H9 (cell line): Measurements from ENCODE around the gene NFE2L3. TPM values are rescaled to one million over a fixed set of nuclear protein-coding genes. Genes with fewer than 3 reads are reported as not detected.
"Not testable (repeated sequence)": the region's sequence is repeated elsewhere in the genome, so short reads cannot be mapped to it uniquely, and the experiment has no call there.

ENCODE experiments used
- DNase-seq: peaks from one replicate; pipeline ENCODE4 v3.0.0-alpha.2; 2017
- H2AFZ ChIP-seq: one replicate; pipeline ENCODE4 v1.6.1; 2013; ENCODE audit warnings: mild to moderate bottlenecking, low read length, control low read depth, moderate library complexity
- H2AK5ac ChIP-seq: 2 replicates; pipeline ENCODE4 v1.6.1; 2013; ENCODE audit warnings: low read length, control low read depth, mixed read lengths; ENCODE audit not compliant: insufficient read length
- H2BK120ac ChIP-seq: one replicate; pipeline ENCODE4 v1.6.1; 2013; ENCODE audit warnings: low read depth, mild to moderate bottlenecking, low read length, control low read depth, inconsistent platforms; ENCODE audit not compliant: poor library complexity, severe bottlenecking
- H2BK12ac ChIP-seq: 2 replicates; pipeline ENCODE4 v1.6.1; 2013; ENCODE audit warnings: low read length, control low read depth, mixed read lengths, low read depth; ENCODE audit not compliant: insufficient read length
- H2BK15ac ChIP-seq: 2 replicates; pipeline ENCODE4 v1.6.1; 2013; ENCODE audit warnings: low read depth, low read length, control low read depth
- H2BK20ac ChIP-seq: one replicate; pipeline ENCODE4 v1.6.1; 2013; ENCODE audit warnings: low read depth, mild to moderate bottlenecking, low read length, control low read depth, inconsistent platforms; ENCODE audit not compliant: poor library complexity, severe bottlenecking
- H2BK5ac ChIP-seq: 2 replicates; pipeline ENCODE4 v1.6.1; 2013; ENCODE audit warnings: low read length, control low read depth, mixed read lengths; ENCODE audit not compliant: insufficient read length
- H3K14ac ChIP-seq: 2 replicates; pipeline ENCODE4 v1.6.1; 2013; ENCODE audit warnings: low read length, control low read depth; ENCODE audit not compliant: insufficient read depth
- H3K18ac ChIP-seq: 2 replicates; pipeline ENCODE4 v1.6.1; 2013; ENCODE audit warnings: low read depth, mild to moderate bottlenecking, mixed read lengths, low read length, control low read depth; ENCODE audit not compliant: insufficient read length
- H3K23ac ChIP-seq: 2 replicates; pipeline ENCODE4 v1.6.1; 2013; ENCODE audit warnings: low read length, control low read depth, mixed read lengths, low read depth; ENCODE audit not compliant: insufficient read length
- H3K23me2 ChIP-seq: 2 replicates; pipeline ENCODE4 v1.6.1; 2013; ENCODE audit warnings: low read depth, mild to moderate bottlenecking, mixed read lengths, low read length, control low read depth; ENCODE audit not compliant: insufficient read length, poor library complexity, severe bottlenecking
- H3K27ac ChIP-seq: 2 replicates; pipeline ENCODE4 v1.5.1; 2013; ENCODE audit warnings: low read length, control low read depth, mixed read lengths, low read depth; ENCODE audit not compliant: insufficient read length
- H3K27me3 ChIP-seq: 2 replicates; pipeline ENCODE4 v1.6.1; 2013; ENCODE audit warnings: low read length, control low read depth, inconsistent platforms; ENCODE audit not compliant: insufficient read depth
- H3K4ac ChIP-seq: 2 replicates; pipeline ENCODE4 v1.6.1; 2013; ENCODE audit warnings: low read depth, mild to moderate bottlenecking, control low read depth, inconsistent platforms, low read length, moderate library complexity
- H3K4me1 ChIP-seq: 2 replicates; pipeline ENCODE4 v1.6.1; 2013; ENCODE audit warnings: low read length, control low read depth, inconsistent platforms; ENCODE audit not compliant: insufficient read depth
- H3K4me2 ChIP-seq: 2 replicates; pipeline ENCODE4 v1.6.1; 2013; ENCODE audit warnings: low read length, control low read depth, mixed read lengths; ENCODE audit not compliant: insufficient read length, insufficient read depth
- H3K56ac ChIP-seq: 2 replicates; pipeline ENCODE4 v1.6.1; 2013; ENCODE audit warnings: low read depth, mild to moderate bottlenecking, mixed read lengths, low read length, control low read depth; ENCODE audit not compliant: insufficient read length
- H3K79me1 ChIP-seq: 2 replicates; pipeline ENCODE4 v1.6.1; 2013; ENCODE audit warnings: low read depth, mild to moderate bottlenecking, moderate library complexity, low read length, control low read depth, inconsistent platforms; ENCODE audit not compliant: insufficient read depth, poor library complexity, severe bottlenecking
- H3K79me2 ChIP-seq: 2 replicates; pipeline ENCODE4 v1.6.1; 2013; ENCODE audit warnings: low read length, control low read depth, inconsistent platforms; ENCODE audit not compliant: insufficient read depth
- H3K9ac ChIP-seq: 2 replicates; pipeline ENCODE4 v1.6.1; 2013; ENCODE audit warnings: low read length, control low read depth, mixed read lengths; ENCODE audit not compliant: insufficient read length; ENCODE audit errors: extremely low read depth
- H3K9me3 ChIP-seq: one replicate; pipeline ENCODE4 v1.6.1; 2013; ENCODE audit warnings: low read depth, low read length, inconsistent platforms; ENCODE audit not compliant: control insufficient read depth
- H3T11ph ChIP-seq: one replicate; pipeline ENCODE4 v1.6.1; 2013; ENCODE audit warnings: mild to moderate bottlenecking, low read length, control low read depth, inconsistent platforms
- H4K20me1 ChIP-seq: one replicate; pipeline ENCODE4 v1.6.1; 2013; ENCODE audit not compliant: control insufficient read depth, insufficient read length, insufficient read depth
- H4K5ac ChIP-seq: 2 replicates; pipeline ENCODE4 v1.6.1; 2013; ENCODE audit warnings: low read depth, mild to moderate bottlenecking, mixed read lengths, low read length, control low read depth; ENCODE audit not compliant: insufficient read length
- H4K8ac ChIP-seq: replicated peaks from 2 replicates; pipeline ENCODE4 v1.6.1; 2013; ENCODE audit warnings: low read length, control low read depth, mixed read lengths, low read depth; ENCODE audit not compliant: insufficient read length
- H4K91ac ChIP-seq: 2 replicates; pipeline ENCODE4 v1.6.1; 2013; ENCODE audit warnings: low read depth, mild to moderate bottlenecking, moderate library complexity, mixed read lengths, low read length, control low read depth; ENCODE audit not compliant: insufficient read length
- H3K27ac Mint-ChIP-seq, 3 experiments: 2 replicates in 2 of 3; 3 replicates in 1 of 3; pipeline ENCODE4 v1.8.0; 2020 to 2021; ENCODE audit warnings: mixed read lengths in 3 of 3, mild to moderate bottlenecking in 1 of 3, moderate library complexity in 1 of 3
- H3K27me3 Mint-ChIP-seq: 2 replicates; pipeline ENCODE4 v1.8.0; 2021; ENCODE audit warnings: low read depth, mild to moderate bottlenecking, moderate library complexity, mixed read lengths
- H3K36me3 Mint-ChIP-seq, 3 experiments: 2 replicates in 2 of 3; 3 replicates in 1 of 3; pipeline ENCODE4 v1.8.0; 2020 to 2021; ENCODE audit warnings: low read depth in 3 of 3, mixed read lengths in 3 of 3; ENCODE audit not compliant: insufficient read depth in 1 of 3
- H3K4me1 Mint-ChIP-seq, 2 experiments: 2 replicates each; pipeline ENCODE4 v1.8.0; 2020; ENCODE audit warnings: mixed read lengths in 2 of 2
- H3K4me3 Mint-ChIP-seq, 2 experiments: 2 replicates in 1 of 2; 3 replicates in 1 of 2; pipeline ENCODE4 v1.8.0; 2020 to 2021; ENCODE audit warnings: mild to moderate bottlenecking in 2 of 2, mixed read lengths in 2 of 2, moderate library complexity in 1 of 2
- H3K9me3 Mint-ChIP-seq, 2 experiments: 2 replicates in 1 of 2; 3 replicates in 1 of 2; pipeline ENCODE4 v1.8.0; 2020; ENCODE audit warnings: mild to moderate bottlenecking in 2 of 2, mixed read lengths in 2 of 2, moderate library complexity in 1 of 2
- WGBS: extraction: QIAGEN DNeasy Blood & Tissue Kit; methylation state at CpG from one replicate; pipeline ENCODE4 v1.1.7; 2013; ENCODE audit warnings: missing lambda C conversion rate, low lambda C conversion rate, mixed read lengths; ENCODE audit not compliant: insufficient read length; ENCODE audit errors: extremely low coverage; 5-methylcytosine and 5-hydroxymethylcytosine counted together
- total RNA-seq: library from RNA; stranded (reverse); gene quantifications from 2 replicates; pipeline ENCODE4 v1.2.1, GENCODE V29; 2021
- TF ChIP-seq, protein P1 (sequence below): fragments of 200-600 bp; sonication (generic); conservative IDR thresholded peaks from 3 replicates; pipeline ENCODE4 v1.8.0; 2021; ENCODE audit warnings: antibody characterized with exemption, mild to moderate bottlenecking

The NFE2L3 gene
- total RNA-seq, 1 experiment from 2014 or later: 46.9 TPM

DNA sequence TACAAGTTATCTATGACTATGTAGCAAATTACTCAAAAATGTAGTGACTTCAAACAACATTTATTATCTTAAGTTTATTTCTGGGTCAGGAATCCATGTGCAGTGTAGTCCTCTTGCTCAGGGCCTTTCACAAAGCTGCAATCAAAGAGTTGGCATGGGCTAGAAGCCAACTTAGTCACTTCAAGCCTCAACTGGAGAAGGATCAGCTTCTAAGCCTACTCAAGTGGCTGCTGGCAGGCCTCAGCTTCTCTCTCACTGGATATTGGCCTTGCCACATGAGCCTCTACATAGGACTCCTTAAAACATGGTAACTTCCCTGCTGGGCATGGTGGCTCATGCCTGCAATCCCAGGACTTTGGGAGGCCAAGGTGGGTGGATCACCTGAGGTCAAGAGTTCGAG is 5.0 kb upstream of the NFE2L3 start:
- no peak overlapping the region for H2AFZ ChIP-seq
- H3K36me3 Mint-ChIP-seq: peaks cover 7 to 14% (median 9%) of the 10 kb centered on the region in 3 experiments; a peak in 6 of 7 replicates
- H3K23me2 ChIP-seq: peaks cover 2% of the 10 kb centered on the region
- no peak overlapping the region for H3K14ac ChIP-seq
- no CpG with 5 or more reads among the region's 1 CpG for WGBS
- no peak overlapping the region for H3K23ac ChIP-seq
- peaks cover 18 to 23% of the 10 kb centered on the region in 2 experiments for H3K4me1 Mint-ChIP-seq
- no peak overlapping the region for H3K27ac Mint-ChIP-seq
- H3K27me3 Mint-ChIP-seq: peaks cover 10% of the 10 kb centered on the region
- no peak overlapping the region for H3T11ph ChIP-seq
- H3K9me3 ChIP-seq: no peaks in the 10 kb centered on the region
- H2BK120ac ChIP-seq: no peak overlapping the region
- no peak overlapping the region for H2BK20ac ChIP-seq
- no peak overlapping the region for H3K9ac ChIP-seq
- H3K56ac ChIP-seq: no peak overlapping the region
- H3K79me1 ChIP-seq: no peaks in the 10 kb centered on the region
- H4K20me1 ChIP-seq: no peaks in the 10 kb centered on the region
- no peak overlapping the region for H3K18ac ChIP-seq
- H3K4me2 ChIP-seq: no peak overlapping the region
- H2AK5ac ChIP-seq: no peak overlapping the region
- no peak for DNase-seq
- H3K4me1 ChIP-seq: no peaks in the 10 kb centered on the region; the same call in 1 of the 2 replicates
- no peak overlapping the region for H2BK5ac ChIP-seq
- H3K27me3 ChIP-seq: no peaks in the 10 kb centered on the region
- no peak overlapping the region for H3K4me3 Mint-ChIP-seq
- H2BK12ac ChIP-seq: no peak overlapping the region
- TF ChIP-seq, protein P1, sequence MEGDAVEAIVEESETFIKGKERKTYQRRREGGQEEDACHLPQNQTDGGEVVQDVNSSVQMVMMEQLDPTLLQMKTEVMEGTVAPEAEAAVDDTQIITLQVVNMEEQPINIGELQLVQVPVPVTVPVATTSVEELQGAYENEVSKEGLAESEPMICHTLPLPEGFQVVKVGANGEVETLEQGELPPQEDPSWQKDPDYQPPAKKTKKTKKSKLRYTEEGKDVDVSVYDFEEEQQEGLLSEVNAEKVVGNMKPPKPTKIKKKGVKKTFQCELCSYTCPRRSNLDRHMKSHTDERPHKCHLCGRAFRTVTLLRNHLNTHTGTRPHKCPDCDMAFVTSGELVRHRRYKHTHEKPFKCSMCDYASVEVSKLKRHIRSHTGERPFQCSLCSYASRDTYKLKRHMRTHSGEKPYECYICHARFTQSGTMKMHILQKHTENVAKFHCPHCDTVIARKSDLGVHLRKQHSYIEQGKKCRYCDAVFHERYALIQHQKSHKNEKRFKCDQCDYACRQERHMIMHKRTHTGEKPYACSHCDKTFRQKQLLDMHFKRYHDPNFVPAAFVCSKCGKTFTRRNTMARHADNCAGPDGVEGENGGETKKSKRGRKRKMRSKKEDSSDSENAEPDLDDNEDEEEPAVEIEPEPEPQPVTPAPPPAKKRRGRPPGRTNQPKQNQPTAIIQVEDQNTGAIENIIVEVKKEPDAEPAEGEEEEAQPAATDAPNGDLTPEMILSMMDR: no peak
- no peak overlapping the region for H3K4ac ChIP-seq
- no peak overlapping the region for H4K91ac ChIP-seq
- no peaks in the 10 kb centered on the region for H3K79me2 ChIP-seq
- H3K9me3 Mint-ChIP-seq: peaks cover 12 to 17% of the 10 kb centered on the region in 2 experiments
- no peak overlapping the region for H4K5ac ChIP-seq
- no peak overlapping the region for H3K27ac ChIP-seq
- no peak overlapping the region for H2BK15ac ChIP-seq
- H4K8ac ChIP-seq: no peak overlapping the region

DNA sequence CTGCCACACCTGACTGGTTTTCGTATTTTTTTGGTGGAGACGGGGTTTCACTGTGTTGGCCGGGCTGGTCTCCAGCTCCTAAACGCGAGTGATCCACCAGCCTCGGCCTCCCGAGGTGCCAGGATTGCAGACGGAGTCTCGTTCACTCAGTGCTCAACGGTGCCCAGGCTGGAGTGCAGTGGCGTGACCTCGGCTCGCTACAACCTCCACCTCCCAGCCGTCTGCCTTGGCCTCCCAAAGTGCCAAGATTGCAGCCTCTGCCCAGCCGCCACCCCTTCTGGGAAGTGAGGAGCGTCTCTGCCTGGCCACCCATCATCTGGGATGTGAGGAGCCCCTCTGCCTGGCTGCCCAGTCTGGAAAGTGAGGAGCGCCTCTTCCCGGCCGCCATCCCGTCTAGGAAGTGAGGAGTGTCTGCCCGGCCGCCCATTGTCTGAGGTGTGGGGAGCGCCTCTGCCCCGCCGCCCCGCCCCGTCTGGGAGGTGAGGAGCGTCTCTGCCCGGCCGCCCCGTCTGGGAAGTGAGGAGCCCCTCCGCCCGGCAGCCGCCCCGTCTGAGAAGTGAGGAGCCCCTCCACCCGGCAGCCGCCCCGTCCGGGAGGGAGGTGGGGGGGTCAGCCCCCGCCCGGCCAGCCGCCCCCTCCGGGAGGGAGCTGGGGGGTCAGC is 4.2 kb upstream of the NFE2L3 start:
- H2BK120ac ChIP-seq, H3K27ac ChIP-seq, H3K79me1 ChIP-seq, H4K8ac ChIP-seq, H3K4me2 ChIP-seq, H2BK20ac ChIP-seq, H3K4me3 Mint-ChIP-seq, H3K23ac ChIP-seq, H3K27ac Mint-ChIP-seq, H2BK5ac ChIP-seq, H3T11ph ChIP-seq, H3K14ac ChIP-seq, H2AFZ ChIP-seq, H2BK12ac ChIP-seq, H2BK15ac ChIP-seq, H3K4ac ChIP-seq, H4K5ac ChIP-seq, H3K27me3 ChIP-seq, H3K23me2 ChIP-seq, H4K91ac ChIP-seq, H3K56ac ChIP-seq, H3K9ac ChIP-seq, H4K20me1 ChIP-seq, H3K9me3 ChIP-seq, H2AK5ac ChIP-seq, H3K4me1 ChIP-seq, H3K79me2 ChIP-seq, H3K18ac ChIP-seq: not testable (repeated sequence)
- WGBS: no CpG with 5 or more reads among the region's 43 CpGs
- Mint-ChIP-seq H3K27me3 (peaks cover 10% of the 10 kb centered on the region), H3K4me1 (peaks cover 18 to 23% of the 10 kb centered on the region in 2 experiments), H3K9me3 (peaks cover 12 to 17% of the 10 kb centered on the region in 2 experiments), H3K36me3 (peaks cover 7 to 14% (median 9%) of the 10 kb centered on the region in 3 experiments; a peak in 6 of 7 replicates)
- DNase-seq: peak; percentile 21
